Activated CD8-positive, alpha-beta memory T cell treated with anti-CD3 and anti-CD28 coated beads, Interleukin-2, amount 50 U/mL, for 24 hours (primary cell): Measurements from ENCODE around the gene SDCCAG8.

Source experiments
- DNase-seq: peaks from one replicate; pipeline ENCODE4 v3.0.0-alpha.2; 2020; ENCODE audit errors: extremely low read depth

Gene SDCCAG8

DNA sequence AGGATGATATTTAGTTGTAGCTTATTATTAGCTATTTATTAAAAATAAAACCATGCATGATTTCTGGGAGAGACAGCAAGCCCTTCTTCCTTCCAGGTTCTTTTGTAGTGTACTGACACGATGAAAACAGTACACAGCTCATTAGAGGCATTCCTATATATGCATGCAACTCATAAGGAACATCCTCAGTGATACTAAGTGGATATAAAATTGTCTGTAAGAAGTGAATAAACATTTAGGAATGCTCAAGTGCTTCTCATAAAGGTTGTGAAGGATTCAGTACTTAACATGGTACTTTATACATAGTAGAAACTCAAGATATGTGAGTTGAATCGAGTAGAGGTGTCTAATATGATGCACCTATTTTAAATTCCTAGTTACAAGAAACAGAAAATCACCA is 287.7 kb downstream of the SDCCAG8 start:
- no peak for DNase-seq

DNA sequence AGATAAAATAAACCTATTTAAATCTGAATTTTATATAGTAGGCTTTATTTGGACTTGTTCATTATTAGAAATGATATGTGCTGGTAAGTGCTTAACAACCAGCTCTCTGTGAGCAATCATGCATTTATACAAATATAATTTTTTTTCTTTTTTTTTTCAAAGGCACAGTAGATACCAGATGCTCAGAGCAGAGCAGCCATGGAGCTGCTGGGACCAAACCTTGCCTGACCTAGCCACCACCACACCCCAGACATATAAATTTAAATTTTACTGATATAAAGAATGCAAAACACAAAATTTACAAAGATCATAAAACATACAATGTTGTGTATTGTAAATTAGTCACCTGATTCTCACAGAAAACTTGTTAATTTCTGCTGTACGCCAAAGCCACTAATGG is 290.6 kb downstream of the SDCCAG8 start:
- no peak for DNase-seq

DNA sequence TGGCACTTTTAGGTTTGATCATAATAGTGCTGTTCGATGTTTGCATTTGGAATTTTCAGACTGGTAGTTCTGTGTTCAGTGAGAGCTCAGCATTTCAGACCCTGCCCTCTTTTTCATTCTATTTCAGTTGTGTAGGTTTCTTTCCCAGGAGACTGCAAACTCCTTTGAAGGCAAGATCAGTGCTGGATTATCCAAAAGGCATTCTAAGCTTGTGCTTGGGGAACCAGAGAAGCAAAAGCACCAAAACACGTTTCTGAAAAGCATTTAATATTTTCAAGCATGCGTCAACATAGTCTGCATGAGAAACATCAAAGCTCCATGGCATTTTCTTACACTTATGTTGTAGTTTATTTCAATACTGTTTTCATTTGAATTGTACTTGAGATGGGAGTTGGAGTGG is 292.1 kb downstream of the SDCCAG8 start:
- no peak for DNase-seq

DNA sequence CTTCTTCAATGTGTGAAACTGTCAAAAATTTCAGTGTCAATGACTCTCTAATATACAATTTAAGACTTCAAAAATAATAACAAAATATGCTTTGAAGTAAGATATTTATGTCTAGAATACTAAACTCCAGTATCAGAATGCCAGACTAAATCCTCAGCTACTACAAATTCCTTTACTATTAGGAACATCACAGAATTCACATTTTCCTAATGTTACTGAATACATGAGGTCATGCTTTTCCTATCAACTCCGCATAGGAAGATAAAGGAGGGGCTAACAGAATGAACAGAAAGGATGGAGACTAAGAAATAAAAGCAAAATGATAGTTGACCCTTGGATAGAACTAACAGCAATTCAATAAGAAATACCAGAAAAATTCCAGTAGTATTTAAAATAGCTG is 292.7 kb downstream of the SDCCAG8 start:
- DNase-seq, result no peak

DNA sequence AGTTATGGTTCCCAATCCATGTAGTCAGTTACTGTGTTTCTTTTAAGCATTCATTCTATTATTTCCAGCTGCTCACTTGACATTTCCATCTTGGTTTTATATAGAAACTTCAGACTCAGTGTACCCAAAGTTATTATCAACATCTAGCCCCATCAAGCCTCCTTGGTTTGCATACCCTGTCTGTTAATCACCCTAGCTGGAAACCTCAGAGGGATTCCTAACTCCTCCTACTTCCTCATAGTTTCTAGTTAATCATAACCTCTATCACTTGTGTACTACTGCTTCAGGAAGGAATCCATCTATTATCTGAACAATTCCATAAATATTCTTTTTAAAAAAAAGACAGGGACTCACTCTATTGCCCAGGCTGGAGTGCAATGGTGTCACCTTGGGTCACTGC is 293.3 kb downstream of the SDCCAG8 start:
- DNase-seq, result no peak
